Fibroblast of lung (primary cell): ENCODE measurements around the gene AOX1. TPM values are rescaled to one million over a fixed set of nuclear protein-coding genes. Genes with fewer than 3 reads are reported as not detected.

Experiments used
- DNase-seq, 2 donors: peaks; one replicate each; pipeline versions ENCODE4 v3.0.0 to v3.0.0-alpha.2; 2010; ENCODE audit warnings: low read depth in 2 of 2
- H2AFZ ChIP-seq: 2 replicates; pipeline ENCODE4 v1.5.1; 2012; ENCODE audit warnings: low read length, control low read depth, inconsistent platforms
- H3K27ac ChIP-seq: 2 replicates; pipeline ENCODE4 v1.5.1; 2011; ENCODE audit warnings: low read length, control low read depth; ENCODE audit not compliant: insufficient read depth
- H3K27me3 ChIP-seq: 2 replicates; pipeline ENCODE4 v1.5.1; 2011; ENCODE audit warnings: mild to moderate bottlenecking, low read length; ENCODE audit not compliant: control insufficient read depth, insufficient read depth
- H3K36me3 ChIP-seq: 2 replicates; pipeline ENCODE4 v1.5.1; 2011; ENCODE audit warnings: low read length; ENCODE audit not compliant: control insufficient read depth, insufficient read depth
- H3K4me1 ChIP-seq: 2 replicates; pipeline ENCODE4 v1.5.1; 2011; ENCODE audit warnings: low read length; ENCODE audit not compliant: control insufficient read depth, insufficient read depth; ENCODE audit errors: extremely low read depth
- H3K4me2 ChIP-seq: 2 replicates; pipeline ENCODE4 v1.5.1; 2011; ENCODE audit warnings: low read length, control low read depth; ENCODE audit not compliant: insufficient read depth; ENCODE audit errors: extremely low read depth
- H3K4me3 ChIP-seq, 4 experiments: fragments of 200-600 bp in 1 of 4; sonication (generic) in 1 of 4; replicated peaks in 1 of 4; 2 replicates each; pipeline ENCODE4 v1.5.1; 2011 to 2016; ENCODE audit warnings: low read length in 4 of 4, low read depth in 3 of 4, mild to moderate bottlenecking in 3 of 4, control low read depth in 2 of 4, inconsistent platforms in 1 of 4, mixed read lengths in 1 of 4; ENCODE audit not compliant: insufficient read depth in 1 of 4; ENCODE audit errors: control extremely low read depth in 1 of 4
- H3K79me2 ChIP-seq: 2 replicates; pipeline ENCODE4 v1.5.1; 2012; ENCODE audit warnings: mild to moderate bottlenecking, low read length, inconsistent platforms; ENCODE audit not compliant: control insufficient read depth, insufficient read depth
- H3K9ac ChIP-seq: 2 replicates; pipeline ENCODE4 v1.5.1; 2011; ENCODE audit warnings: mild to moderate bottlenecking, low read length, control low read depth; ENCODE audit not compliant: insufficient read depth
- H3K9me3 ChIP-seq: 2 replicates; pipeline ENCODE4 v1.5.1; 2012; ENCODE audit warnings: low read depth, low read length; ENCODE audit not compliant: control insufficient read depth, insufficient read depth
- H4K20me1 ChIP-seq: 2 replicates; pipeline ENCODE4 v1.5.1; 2011; ENCODE audit warnings: low read length; ENCODE audit not compliant: control insufficient read depth, insufficient read depth; ENCODE audit errors: extremely low read depth
- EZH2 ChIP-seq: IDR thresholded peaks from 2 replicates; pipeline ENCODE4 v1.5.1; 2012; ENCODE audit warnings: low read length, control low read depth, mild to moderate bottlenecking; ENCODE audit errors: missing control alignments
- polyA plus RNA-seq, 2 donors: library from polyadenylated mRNA; depleted of rRNA in 1 of 2; stranded (reverse) in 1 of 2; unstranded in 1 of 2; fragments of >200 nt; gene quantifications; 2 replicates each; pipeline ENCODE4 v1.2.1, GENCODE V29; 2011 to 2012; ENCODE audit warnings: missing spikeins in 1 of 2
- total RNA-seq: library from RNA; depleted of rRNA; stranded (reverse); fragments of >200 nt; gene quantifications from 2 replicates; pipeline ENCODE4 v1.2.1, GENCODE V29; 2014
- TF ChIP-seq, protein P1 (sequence below), 2 donors: IDR thresholded peaks in 1 of 2; conservative IDR thresholded peaks in 1 of 2; 1 replicate in 1 of 2; 2 replicates in 1 of 2; pipeline ENCODE4 v1.5.1; 2011 to 2012; ENCODE audit warnings: low read length in 2 of 2, control low read depth in 1 of 2, inconsistent platforms in 1 of 2, low read depth in 1 of 2, mild to moderate bottlenecking in 1 of 2

The AOX1 gene
- total and polyA plus RNA-seq, 2 donors (not counting 1 experiment from before 2014, with no cell fraction given), result 39.4 to 65.1 TPM

DNA sequence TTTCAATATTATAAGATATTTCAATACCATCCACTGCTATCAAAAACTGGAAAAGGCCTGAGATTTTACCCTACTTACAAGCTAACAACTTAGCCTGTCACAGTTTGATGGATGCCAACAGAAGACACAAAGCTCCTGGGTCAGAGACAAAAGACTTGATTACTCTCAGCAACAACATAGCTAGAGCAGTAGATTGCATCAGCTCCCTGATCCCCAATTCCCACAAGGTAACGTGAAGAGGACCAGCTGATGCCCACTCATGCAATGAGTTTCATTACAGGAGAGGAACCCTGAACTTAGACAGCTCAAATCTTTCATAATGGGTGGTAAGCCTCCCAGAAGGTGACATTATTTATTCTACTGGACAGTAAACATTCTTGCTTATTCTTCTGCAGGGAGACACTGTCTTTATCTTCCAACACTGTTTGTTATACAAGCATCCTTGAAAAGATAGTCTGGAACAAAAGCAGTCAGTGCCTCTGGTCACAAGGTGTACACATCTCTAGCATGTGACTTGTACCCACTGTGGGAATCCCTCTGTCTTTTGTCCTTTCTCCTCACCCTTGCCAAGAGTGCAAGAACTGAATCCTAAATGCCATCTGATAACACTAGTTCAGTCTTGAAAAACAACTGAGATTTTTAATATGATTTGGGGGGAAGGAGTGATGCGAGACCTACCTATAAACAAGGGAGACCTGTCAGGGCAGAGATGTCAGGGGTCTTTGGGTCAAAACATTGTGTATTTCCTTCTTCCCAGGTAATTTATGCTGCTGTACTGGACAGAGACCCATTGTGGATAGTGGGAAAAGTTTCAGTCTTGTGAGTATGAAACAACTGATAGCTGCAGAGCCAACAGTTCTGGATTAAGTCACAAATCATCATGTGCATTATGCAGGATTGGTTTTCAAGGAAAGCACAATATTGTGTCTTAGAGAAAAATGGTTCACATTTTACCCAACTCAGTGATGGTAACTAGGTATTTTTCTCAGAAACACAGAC, 102.4 kb downstream of the AOX1 start:
- DNase-seq, result no peak
- Histone ChIP-seq H3K9me3 (no peaks in the 10 kb centered on the region), H3K36me3 (no peaks in the 10 kb centered on the region), H3K27ac (no peak overlapping the region), H3K27me3 (peaks cover 4% of the 10 kb centered on the region), H3K9ac (no peak overlapping the region), H4K20me1 (no peaks in the 10 kb centered on the region), H3K79me2 (no peaks in the 10 kb centered on the region), H3K4me2 (no peak overlapping the region), H3K4me3 (no peak overlapping the region), H2AFZ (no peak overlapping the region), H3K4me1 (no peaks in the 10 kb centered on the region)
- TF ChIP-seq, protein P1, sequence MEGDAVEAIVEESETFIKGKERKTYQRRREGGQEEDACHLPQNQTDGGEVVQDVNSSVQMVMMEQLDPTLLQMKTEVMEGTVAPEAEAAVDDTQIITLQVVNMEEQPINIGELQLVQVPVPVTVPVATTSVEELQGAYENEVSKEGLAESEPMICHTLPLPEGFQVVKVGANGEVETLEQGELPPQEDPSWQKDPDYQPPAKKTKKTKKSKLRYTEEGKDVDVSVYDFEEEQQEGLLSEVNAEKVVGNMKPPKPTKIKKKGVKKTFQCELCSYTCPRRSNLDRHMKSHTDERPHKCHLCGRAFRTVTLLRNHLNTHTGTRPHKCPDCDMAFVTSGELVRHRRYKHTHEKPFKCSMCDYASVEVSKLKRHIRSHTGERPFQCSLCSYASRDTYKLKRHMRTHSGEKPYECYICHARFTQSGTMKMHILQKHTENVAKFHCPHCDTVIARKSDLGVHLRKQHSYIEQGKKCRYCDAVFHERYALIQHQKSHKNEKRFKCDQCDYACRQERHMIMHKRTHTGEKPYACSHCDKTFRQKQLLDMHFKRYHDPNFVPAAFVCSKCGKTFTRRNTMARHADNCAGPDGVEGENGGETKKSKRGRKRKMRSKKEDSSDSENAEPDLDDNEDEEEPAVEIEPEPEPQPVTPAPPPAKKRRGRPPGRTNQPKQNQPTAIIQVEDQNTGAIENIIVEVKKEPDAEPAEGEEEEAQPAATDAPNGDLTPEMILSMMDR (conservative IDR thresholded peaks at IDR 0.05 in 1 of 2, IDR thresholded peaks at IDR 0.05 in 1 of 2; ENCODE audit: low read depth in 1 of 2, low read length in 2 of 2), result no peak
- no peak for TF ChIP-seq EZH2

DNA sequence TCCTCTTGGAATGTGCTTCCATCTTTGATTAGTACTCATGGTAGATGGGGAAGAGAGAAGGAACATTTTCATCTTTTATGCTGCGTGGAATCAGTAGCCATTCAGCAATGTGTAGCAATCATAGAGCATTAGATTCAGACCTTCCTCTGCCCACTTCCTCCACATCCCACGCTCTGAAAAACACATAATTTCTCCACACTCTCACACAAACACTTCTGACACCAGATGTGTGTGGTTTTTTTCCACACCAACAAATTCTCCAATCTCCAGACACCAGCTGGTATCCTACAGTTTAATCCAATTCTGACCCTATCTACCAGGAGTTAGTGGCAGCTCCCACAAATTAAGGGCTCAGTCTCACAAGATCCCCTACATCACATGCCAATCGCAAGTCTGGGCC, 103.3 kb downstream of the AOX1 start:
- Histone ChIP-seq H2AFZ (peak overlapping the region; percentile 15), H3K9ac (no peak overlapping the region), H3K27ac (no peak overlapping the region)

DNA sequence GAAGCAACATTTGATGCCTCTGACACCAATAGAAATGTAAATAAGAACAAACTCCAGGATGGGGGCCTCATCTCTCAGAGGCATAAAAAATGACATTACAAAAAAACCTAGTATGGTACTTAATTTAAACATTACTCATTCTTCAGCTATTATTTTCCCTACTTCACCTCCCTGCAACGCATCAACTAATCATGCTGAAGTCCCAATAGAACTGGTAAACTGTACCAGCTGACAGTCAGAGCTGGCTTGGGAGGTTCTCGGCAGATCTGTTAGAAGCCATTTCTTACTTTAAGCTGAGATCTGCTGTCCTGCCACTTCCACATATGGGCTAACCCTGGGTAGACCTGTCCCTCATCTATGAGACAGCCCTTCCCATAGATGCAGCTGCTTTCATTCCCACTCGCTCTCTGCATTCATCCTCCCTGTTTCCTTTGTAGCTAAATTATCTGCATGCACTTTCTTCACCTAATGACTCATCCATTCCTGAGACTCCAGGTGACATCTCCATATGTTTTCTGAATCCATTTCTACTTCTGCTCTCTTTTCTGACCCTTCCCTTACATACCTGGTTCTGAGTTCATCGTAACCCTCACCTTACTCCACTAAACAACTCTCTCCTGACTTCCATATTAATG, 108.1 kb downstream of the AOX1 start:
- no peak for DNase-seq
- no peak overlapping the region for H3K4me3 ChIP-seq

More for the DNA sequence above, 103.3 kb downstream of the AOX1 start:
- no peaks in the 10 kb centered on the region for H3K79me2 ChIP-seq
- no peaks in the 10 kb centered on the region for H3K4me1 ChIP-seq
- H3K4me3 ChIP-seq, result no peak overlapping the region
- no peaks in the 10 kb centered on the region for H4K20me1 ChIP-seq
- no peak for DNase-seq
- H3K36me3 ChIP-seq, result no peaks in the 10 kb centered on the region
- peak overlapping the region; percentile 21 for H3K4me2 ChIP-seq
- no peak for TF ChIP-seq EZH2
- TF ChIP-seq, protein P1 (conservative IDR thresholded peaks at IDR 0.05 in 1 of 2, IDR thresholded peaks at IDR 0.05 in 1 of 2; ENCODE audit: low read depth in 1 of 2, low read length in 2 of 2), result no peak
- H3K9me3 ChIP-seq, result no peaks in the 10 kb centered on the region
- H3K27me3 ChIP-seq, result peaks cover 4% of the 10 kb centered on the region

More for the DNA sequence above, 108.1 kb downstream of the AOX1 start:
- H3K4me1 ChIP-seq, result no peaks in the 10 kb centered on the region
- no peak overlapping the region for H3K27ac ChIP-seq
- TF ChIP-seq EZH2, result no peak
- no peak overlapping the region for H2AFZ ChIP-seq
- no peaks in the 10 kb centered on the region for H3K36me3 ChIP-seq
- H3K9me3 ChIP-seq, result no peaks in the 10 kb centered on the region
- H3K9ac ChIP-seq, result no peak overlapping the region
- no peaks in the 10 kb centered on the region for H4K20me1 ChIP-seq
- no peaks in the 10 kb centered on the region for H3K79me2 ChIP-seq
- peaks cover 2% of the 10 kb centered on the region for H3K27me3 ChIP-seq
- no peak overlapping the region for H3K4me2 ChIP-seq
